HTR-8/SVneo (cell line): ENCODE results near the gene TRAPPC3.

Experiments used
- DNase-seq: peaks from one replicate; pipeline ENCODE4 v3.0.0; 2011; ENCODE audit warnings: low spot score, mixed read lengths; ENCODE audit not compliant: insufficient read length
- FAIRE-seq: peaks from 2 replicates; lab custom pipeline; 2011; peaks lifted over from hg19 to GRCh38; lab: Jason Lieb, UNC

The TRAPPC3 gene

DNA sequence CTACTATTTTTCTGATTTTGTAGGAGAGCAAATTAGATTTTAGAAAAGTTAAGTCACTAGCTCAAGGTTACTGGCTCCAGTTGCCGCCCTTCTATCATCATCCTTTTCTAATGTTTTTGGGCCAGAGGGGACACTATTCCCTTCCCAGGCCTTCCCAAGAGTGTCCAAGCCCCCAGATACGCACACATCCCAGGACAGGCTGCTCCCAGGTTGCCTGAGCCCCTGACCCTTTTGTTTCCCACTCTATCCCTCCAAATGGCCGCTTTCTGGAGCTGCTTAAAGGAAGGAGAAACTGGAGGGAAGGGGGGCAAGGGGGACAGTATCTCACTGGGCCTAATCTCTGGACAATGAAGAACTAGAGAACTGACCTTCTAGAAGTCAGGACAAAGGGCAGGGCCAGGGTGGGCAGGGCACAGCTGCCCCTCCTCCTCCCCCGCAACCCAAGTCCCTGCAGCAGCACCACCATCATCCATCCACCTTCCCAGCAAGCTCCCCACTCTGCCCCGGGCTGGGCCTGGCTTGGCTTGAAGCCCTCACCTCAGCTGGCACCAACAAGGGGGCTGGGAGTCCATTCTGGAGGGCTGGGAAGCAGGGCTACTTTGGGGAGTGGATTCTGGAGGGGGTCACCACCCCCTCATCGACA is 5.6 kb upstream of the TRAPPC3 start:
- no peak for DNase-seq
- no peak for FAIRE-seq

DNA sequence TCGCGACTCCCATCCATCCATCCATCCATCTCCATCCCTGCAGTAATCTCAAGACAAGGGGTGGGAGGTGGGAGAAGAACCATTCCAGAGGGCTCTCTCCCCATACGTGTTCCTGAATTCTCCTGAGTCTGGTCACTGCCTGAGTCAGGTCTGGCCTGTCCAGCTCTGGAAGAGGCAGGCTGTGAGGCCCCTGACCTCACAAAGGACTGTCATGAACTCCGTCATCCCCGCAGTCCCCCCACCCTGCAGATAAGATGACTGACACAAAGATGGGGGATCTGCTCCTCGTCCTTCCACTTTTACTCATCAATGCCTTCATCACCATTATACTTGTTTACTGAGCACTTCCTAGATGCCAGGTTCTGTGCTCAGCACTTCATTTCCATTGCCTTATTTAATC is 5.0 kb upstream of the TRAPPC3 start:
- FAIRE-seq: no peak
- no peak for DNase-seq

DNA sequence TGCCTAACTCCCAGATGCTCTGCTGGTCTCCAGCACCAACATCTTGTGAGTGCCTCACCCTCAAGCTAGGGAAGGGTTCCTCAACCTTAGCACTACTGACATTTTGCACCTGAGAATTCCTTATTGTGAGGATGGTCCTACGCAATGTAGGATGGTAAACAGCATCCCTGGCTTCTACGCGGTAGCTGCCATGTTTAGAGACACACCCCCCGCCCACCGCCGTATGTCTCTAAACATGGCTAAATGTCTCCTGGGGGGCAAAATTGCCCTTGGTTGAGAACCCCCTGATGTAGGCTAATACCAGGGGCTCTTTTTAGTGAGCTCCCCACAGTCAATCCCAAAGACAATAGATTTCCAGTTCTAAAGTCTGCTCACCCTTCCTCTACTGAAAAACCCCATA is 4.2 kb upstream of the TRAPPC3 start:
- FAIRE-seq (no peak), DNase-seq (no peak)

DNA sequence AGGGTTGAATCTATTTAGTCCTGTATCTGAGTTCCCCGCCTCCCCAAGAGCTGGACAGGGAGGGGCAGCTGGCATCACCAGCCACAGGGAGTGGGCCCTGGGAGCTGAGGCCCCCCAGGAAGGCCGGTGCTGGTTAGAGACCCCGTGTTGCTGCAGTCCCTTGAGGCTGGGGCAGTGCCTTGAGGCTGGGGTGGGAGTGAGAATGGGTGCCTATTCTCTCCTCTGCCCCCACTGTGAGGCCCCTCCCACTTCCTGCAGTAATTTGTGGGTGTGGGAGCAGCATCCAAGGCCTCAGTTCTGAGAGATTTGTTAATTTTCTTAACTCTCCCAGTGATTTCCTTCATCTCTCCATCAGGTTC is 2.5 kb upstream of the TRAPPC3 start:
- no peak for FAIRE-seq
- DNase-seq: no peak

DNA sequence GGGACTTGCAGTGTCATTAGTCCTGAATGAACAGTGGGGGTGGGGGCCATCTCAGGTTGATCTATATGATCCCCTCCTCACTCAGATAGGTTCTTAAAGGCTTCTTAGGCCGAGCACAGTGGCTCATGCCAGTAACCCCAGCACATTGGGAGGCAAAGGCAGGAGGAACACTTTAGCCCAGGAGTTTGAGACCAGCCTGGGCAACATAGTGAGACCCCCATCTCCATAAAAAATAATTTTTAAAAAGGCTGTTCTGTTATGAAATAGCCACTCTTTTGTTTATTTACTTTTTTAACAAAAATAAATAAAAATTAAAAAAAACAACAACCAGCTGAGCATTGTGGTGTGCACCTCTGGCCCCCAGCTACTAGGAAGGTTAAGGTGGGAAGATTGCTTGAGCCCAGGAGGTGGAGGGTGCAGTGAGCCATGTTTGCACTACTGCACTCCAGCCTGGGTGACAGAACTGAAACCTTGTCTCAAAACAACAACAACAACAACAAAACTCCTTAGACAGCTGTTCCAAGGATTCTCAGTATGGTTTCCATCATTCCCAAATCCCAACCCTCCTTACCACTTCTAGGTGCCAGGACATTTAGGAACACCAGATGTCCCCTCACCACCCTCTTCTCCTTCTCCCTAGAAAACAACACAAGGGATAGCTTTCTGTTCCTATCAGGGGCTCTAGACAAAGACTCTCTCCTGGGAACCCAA is 2.0 kb upstream of the TRAPPC3 start:
- FAIRE-seq: no peak
- DNase-seq: no peak

DNA sequence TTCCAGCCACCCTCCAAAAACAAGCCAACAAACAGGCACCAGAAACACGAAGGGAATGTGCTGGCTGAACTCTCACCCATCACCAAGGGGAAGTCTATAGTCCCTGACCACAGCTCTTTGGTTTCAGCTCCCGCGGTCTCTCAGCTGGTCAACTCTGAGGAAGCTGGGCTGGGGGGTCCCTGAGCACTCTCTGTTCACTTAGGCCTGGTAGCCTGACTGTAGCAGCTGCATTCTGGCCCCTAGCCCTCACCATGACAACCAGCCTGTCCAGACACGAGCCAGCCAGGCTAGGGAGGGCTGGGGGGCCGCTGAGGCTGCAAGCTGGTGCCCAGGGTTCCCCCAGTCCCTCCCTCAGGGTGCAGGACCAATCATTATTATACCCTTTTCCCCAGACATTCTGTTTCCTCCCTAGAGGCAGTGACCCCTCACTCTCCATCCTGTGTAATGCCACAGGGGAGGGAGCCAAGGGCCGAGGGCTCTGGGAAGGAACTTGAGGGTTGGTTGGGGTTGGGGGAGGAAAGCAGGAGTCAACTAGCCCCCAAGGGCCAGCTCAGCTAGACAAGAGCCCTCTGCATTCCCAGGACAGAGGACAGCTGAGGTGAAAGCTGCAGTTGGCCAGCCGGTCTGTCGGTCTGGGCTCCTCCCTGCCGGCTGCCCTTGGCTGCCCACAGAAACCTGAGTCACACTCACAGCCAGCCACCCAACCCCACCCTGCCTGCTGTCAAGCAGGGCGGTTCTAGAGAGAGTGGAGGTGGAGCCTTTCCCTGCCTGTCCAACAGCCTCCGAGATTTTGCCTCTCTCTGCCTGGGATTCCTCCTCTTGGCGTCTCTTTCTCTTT is 1.2 kb upstream of the TRAPPC3 start:
- peak; percentile 90 for FAIRE-seq
- peak; percentile 89 for DNase-seq

DNA sequence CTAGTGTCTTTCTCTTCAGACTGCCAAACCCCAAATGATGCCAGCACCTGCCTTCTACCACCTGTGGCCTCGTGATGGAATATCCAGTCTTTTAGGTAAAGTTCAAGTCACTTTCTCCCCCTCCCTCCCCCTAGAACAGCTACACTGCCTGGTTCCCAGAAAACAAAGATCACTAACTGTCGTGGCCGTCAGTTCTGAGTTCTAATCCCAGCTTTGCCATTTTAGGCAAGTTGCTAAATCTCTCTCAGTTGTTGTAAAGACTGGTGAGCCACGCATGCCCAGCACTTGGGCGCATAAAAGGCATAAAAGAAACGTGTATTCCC is 648 bp upstream of the TRAPPC3 start:
- no peak for FAIRE-seq
- no peak for DNase-seq

DNA sequence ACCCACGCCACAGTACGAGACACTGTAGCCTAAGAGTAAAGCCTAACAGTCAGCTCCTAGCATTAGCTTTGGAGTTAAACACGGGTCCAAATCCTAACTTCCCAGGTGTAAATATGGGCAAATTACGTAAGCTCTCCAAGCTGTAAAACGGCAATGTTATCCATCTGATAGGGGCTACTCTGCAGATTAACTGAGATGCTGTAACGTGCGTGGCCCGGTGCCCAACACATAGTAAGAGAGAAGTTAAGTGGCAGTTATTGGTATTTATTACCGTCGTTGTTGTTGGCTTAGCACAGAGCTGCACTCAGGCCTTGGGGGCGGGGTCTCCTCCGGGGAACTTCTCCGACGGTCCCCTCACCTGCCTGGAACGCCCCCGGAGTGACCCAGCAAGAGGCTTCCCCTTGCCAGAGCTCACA is 457 bp downstream of the TRAPPC3 start:
- DNase-seq (no peak), FAIRE-seq (no peak)

DNA sequence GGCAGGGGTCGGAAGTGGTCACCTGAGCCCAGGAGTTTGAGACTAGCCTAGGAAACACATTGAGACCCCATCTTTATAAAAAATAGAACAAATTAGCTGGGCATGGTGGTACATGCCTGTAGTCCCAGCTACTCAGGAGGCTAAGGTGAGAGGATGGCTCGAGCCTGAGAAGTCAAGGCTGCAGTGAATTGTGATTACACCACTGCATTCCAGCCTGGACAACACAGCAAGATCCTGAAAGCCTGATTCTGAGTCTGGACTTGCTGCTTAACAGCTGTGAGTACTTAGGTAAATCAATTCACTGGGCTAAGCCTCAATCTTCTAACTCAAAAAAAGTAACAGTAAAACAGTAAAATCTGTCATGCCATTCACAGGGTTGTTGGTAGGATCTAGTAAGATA is 4.9 kb downstream of the TRAPPC3 start:
- FAIRE-seq (no peak), DNase-seq (no peak)

DNA sequence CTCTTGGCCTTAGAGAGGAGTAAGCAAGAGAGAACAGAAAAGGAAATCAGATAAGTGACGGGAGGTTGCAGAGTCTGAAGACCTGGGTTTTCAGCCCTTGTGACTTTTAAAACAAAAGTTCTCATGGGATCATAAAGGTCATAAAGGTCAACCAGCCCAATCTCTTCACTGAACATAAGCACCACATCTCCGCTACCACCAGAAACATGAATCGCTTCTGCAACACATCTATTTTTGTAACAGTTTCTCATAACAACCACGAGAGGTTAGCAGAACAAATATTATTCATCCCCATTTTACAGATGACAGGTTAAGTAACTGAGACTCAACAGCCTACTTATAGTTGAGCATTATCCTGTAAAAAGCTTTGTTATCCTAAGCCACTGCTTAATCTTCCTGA is 5.9 kb downstream of the TRAPPC3 start:
- FAIRE-seq (no peak), DNase-seq (no peak)

DNA sequence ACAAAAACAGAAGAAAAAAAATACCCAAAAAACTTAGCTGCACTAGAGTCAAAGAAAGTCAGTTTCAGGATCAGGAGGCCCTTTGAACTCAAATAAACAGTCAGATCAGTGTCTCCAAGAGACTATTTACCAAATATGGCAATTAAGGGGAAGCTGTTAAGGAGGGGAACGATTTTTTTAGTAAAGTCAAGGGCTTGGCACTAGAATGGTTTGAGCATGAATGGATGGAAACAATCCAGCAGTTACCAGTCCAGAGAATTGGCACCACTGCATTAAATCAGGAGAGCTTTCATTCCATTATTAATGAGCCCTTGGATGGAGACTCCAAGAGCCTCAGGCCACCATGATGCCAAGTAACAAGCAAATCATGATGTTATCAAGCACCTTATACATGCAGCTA is 7.2 kb downstream of the TRAPPC3 start:
- no peak for FAIRE-seq
- no peak for DNase-seq

DNA sequence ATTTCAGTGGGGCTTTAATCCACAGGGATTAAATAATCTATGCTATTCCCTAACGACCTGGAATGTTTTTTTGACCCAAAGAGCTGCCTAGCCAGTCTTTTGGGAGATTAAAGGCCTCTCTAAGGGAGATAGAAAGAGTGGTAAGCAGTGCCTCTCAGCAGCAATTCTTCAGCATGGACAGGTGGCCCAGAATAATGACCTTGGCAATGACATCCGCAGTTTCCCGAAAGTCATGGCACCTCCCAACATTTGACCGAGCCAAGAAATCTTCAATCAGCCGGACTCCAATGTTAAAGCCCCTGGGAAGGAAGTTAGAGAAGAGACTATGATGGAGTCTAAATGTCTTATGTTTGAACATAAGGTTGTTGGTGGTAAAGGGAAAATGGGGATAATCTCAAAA is 9.8 kb downstream of the TRAPPC3 start:
- FAIRE-seq (no peak), DNase-seq (no peak)

DNA sequence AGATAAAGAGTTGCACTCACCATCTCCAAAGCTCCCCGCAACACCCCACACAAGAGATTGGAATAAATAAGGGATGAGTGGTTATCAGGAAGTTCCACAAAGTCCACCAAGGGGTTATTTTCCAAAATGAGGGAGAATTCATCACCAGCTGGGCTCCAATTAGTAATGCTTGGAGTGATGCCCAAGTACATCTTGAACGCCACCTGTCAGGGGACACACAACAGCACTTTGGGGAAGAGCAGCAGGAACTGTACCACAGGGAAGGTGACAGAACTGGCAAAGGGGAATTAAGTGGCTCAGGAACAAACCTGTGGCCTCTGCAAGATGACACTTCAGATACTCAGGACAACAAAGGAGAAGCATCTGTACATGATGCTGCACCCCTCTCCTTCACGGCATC is 11.5 kb downstream of the TRAPPC3 start:
- no peak for DNase-seq
- no peak for FAIRE-seq

DNA sequence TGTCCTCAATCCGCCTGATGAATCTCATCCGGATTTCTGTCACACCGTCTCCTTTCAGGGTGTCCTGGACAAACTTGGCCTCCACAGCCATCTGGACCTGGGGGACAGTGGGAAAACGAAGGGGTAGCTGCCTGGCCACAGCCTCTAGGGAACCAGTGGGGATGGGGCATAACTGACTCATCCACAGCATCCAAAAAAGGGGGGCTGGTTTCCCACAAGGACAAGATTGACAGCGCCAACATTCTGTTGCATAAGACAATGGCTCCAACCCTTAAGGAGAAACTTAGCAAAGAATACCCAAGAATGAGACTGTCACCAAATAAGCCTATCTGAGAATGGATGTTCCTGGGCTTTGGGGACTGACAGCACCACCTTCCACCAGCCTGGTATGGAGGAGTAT is 12.1 kb downstream of the TRAPPC3 start:
- DNase-seq (no peak), FAIRE-seq (no peak)

DNA sequence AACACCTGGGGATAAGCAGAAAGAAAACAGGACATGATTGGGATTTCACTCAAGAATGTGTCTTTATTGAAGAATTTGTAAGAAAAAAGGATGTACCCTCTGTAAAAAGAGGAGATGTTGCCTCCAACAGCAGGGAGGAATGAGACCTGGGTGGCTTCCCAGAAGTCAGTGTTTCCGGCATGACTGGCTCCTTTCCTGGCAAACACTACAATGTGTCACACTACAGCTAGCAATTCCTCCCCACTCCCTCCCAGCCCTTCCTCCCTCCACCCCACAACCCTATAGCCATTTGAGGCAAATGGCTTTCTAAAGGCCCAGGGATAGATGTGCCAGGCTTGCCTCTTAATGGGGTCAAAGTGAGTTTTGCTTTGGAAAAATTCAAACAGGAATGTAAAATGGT is 12.8 kb downstream of the TRAPPC3 start:
- DNase-seq (no peak), FAIRE-seq (no peak)

DNA sequence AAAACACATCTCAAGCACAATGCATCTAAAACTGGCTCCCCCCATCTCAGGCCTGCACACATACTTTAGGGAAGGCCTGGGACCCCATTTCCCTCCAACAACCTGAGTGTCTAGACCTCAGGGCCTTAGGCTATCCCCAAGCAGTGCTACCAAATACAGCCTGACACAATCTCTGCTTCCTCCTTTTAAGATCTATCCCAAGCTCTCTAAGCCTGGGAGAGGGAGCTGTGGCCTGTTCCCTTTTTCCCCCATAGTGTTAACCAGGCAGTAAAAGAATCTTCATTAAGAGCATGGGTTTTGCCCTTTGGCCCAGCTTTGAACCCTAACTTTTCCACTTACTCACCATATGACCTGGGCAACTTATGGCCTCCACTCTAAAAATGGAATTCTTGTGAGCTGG is 13.5 kb downstream of the TRAPPC3 start:
- DNase-seq (no peak), FAIRE-seq (no peak)

DNA sequence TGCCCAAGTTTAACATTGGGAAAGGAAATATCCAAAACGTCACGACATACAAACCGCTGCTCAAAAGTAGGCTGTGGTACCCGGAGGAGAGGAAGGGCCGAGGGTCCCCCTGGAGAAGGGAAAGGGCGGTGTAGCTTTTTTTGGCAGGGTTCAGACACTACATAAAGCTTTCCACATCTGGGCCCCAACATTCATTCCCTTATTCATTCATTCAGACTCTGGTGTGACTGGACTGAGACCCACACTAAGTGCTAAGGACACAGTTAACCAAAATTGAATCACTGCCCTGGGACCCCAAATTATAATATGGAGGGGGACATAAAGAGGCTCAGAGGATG is 14.0 kb downstream of the TRAPPC3 start:
- DNase-seq: no peak
- no peak for FAIRE-seq

DNA sequence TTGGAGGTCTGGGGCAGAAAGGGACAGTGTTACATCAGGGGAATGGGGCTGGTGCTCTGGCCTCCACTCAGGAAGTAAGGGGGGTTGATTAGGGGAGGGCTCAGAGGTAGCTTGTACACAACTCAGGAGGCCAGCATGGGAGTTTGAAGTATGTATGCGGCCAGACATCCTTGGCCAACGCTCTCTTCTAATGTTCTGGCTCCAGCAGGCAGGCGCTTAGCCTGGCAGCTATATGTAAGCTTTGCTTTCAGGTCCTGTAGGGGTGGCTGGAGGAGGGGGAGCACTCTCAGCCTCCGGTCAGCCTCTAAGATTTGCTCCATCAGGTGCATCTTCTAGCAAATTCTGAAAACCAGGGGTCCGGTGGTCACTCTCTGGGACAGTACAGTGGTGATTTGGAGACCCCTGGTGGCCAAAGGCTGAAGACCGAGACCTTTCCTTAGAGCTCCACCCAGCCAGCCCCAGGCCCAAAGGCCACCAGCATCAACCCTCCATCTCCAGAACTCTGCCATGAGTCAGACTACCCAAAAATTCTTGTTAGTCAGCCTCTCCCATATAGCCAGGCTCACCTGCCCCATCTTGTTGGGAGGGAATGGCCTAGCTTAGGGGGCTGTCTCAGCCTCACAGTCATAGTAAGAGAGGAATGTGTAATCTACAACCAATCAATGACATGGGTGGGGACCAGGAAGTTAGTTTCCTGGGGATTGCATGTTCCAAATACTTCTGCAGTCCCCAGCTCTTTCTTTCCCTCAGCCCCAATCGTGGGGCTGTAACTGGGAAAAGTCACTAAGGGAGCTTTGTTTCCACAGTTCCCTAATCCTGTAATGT is 14.6 kb downstream of the TRAPPC3 start:
- DNase-seq (peak; percentile 80), FAIRE-seq (no peak)

DNA sequence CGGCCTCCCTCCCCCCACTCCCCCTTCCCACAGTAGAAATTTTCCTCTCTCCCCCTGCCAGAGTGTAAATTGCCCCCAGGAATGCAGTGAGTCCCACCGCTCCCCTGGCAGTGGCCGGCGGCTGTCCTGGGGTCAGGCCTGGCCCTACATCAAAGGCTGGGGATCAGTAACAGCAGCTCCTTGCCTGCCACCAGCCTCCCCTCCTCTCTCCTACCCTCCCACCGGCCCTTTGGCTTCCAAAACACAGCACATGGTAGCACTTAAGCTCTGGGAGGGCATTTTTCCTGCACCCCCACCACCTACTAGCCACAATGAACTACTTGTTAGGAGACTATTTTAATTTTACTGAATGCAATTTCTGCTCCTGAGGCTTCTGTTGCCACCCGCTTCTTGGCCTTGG is 15.3 kb downstream of the TRAPPC3 start:
- DNase-seq (no peak), FAIRE-seq (no peak)

DNA sequence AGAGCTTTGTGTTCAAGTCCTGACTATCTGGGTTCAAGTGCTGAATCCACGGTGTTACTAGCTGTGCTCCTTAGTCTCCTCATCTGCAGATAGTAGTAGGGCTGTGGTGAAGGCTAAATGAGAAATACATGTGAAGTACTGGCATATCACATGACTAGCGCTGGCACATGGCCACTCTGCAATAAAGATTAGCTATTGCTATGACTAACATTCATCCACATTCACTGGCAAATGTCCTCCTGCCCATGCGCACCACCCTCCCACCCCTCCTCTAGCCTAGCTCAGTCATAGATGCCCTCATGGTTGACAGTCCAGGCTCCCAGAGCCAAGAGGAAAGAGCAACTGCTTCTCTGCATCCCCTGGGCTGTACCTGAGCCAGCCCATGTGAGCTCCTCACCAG is 15.8 kb downstream of the TRAPPC3 start:
- DNase-seq: peak; percentile 49
- no peak for FAIRE-seq

DNA sequence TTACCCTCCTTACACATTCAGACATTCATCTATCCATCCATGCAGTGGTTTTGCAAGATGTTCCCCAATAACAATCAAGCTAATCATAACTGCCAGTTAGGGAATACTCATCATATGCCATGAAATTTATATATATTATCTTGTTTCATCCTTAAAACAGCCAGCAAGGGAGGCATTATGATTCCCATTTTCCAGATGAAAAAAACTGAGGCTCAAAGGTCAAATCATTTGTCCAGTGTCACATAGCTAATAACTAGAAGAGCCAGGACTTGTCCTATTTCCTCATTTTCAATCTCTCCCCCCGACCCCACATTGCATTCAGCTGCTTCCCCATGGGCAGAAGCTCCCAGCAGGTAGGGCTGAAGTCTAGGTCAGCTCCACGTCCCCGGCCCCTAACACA is 17.3 kb downstream of the TRAPPC3 start:
- DNase-seq (no peak), FAIRE-seq (no peak)
